ENCODE data around the gene ATF7.
"Not testable (repeated sequence)": the region's sequence is repeated elsewhere in the genome, so short reads cannot be mapped to it uniquely, and the experiment has no call there.

ATF7 gene

GRCh38 chr12:53568809-53569557 lies 57.2 kb downstream of the ATF7 start:
- no peak for TF ChIP-seq CTCF (IDR thresholded peaks at IDR 0.05; ENCODE audit: insufficient read depth, low read length, poor library complexity, severe bottlenecking)
- DNase-seq (ENCODE audit: extremely low read depth, insufficient read length) = no peak
- Histone ChIP-seq H3K36me3 (ENCODE audit: control insufficient read depth, insufficient read depth, low read length) (no peaks in the 10 kb centered on the region), H3K4me3 (replicated peaks; ENCODE audit: low read depth, low read length) (no peak overlapping the region), H3K27me3 (replicated peaks; ENCODE audit: control insufficient read depth, insufficient read depth, low read length) (no peaks in the 10 kb centered on the region)

- Histone ChIP-seq H3K27me3 (replicated peaks; ENCODE audit: control insufficient read depth, insufficient read depth, low read length) (no peaks in the 10 kb centered on the region), H3K4me3 (replicated peaks; ENCODE audit: low read depth, low read length) (no peak overlapping the region), H3K36me3 (ENCODE audit: control insufficient read depth, insufficient read depth, low read length) (no peaks in the 10 kb centered on the region)
- no peak for DNase-seq (ENCODE audit: extremely low read depth, insufficient read length)
- no peak for TF ChIP-seq CTCF (IDR thresholded peaks at IDR 0.05; ENCODE audit: insufficient read depth, low read length, poor library complexity, severe bottlenecking)
Measured at GRCh38 chr12:53567961-53568808, 58.0 kb downstream of the ATF7 start.

GRCh38 chr12:53565376-53565775 lies 60.8 kb downstream of the ATF7 start:
- DNase-seq (ENCODE audit: extremely low read depth, insufficient read length); H3K27me3 ChIP-seq (replicated peaks; ENCODE audit: control insufficient read depth, insufficient read depth, low read length); H3K4me3 ChIP-seq (replicated peaks; ENCODE audit: low read depth, low read length); H3K36me3 ChIP-seq (ENCODE audit: control insufficient read depth, insufficient read depth, low read length): not testable (repeated sequence)

DNA sequence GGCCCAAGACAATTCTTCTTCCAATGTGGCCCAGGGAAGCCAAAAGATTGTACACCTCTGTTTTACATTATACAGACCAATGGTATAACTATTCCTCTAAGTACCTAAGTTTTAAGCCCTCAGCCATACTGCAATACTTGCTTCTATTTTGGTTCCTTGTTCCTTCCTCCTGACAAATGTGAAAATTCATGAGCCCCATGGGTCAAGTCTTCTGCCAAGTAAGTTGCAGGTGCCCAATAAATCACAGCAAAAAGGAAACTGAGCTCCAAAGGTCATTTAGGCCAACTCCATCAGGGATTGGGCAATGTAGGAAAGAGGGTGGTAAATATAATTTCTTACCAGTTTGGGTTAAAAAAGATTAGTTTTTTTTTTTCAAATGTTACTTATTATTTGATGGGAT lies 61.2 kb downstream of the ATF7 start:
- TF ChIP-seq CTCF (IDR thresholded peaks at IDR 0.05; ENCODE audit: insufficient read depth, low read length, poor library complexity, severe bottlenecking) = no peak
- no peak for DNase-seq (ENCODE audit: extremely low read depth, insufficient read length)
- no peaks in the 10 kb centered on the region for H3K27me3 ChIP-seq (replicated peaks; ENCODE audit: control insufficient read depth, insufficient read depth, low read length)
- no peak overlapping the region for H3K4me3 ChIP-seq (replicated peaks; ENCODE audit: low read depth, low read length)
- H3K36me3 ChIP-seq (ENCODE audit: control insufficient read depth, insufficient read depth, low read length) = no peaks in the 10 kb centered on the region

- H3K4me3 ChIP-seq (replicated peaks; ENCODE audit: low read depth, low read length) = no peak overlapping the region
- no peak for TF ChIP-seq CTCF (IDR thresholded peaks at IDR 0.05; ENCODE audit: insufficient read depth, low read length, poor library complexity, severe bottlenecking)
- no peak for DNase-seq (ENCODE audit: extremely low read depth, insufficient read length)
- H3K36me3 ChIP-seq (ENCODE audit: control insufficient read depth, insufficient read depth, low read length) = no peaks in the 10 kb centered on the region
- no peaks in the 10 kb centered on the region for H3K27me3 ChIP-seq (replicated peaks; ENCODE audit: control insufficient read depth, insufficient read depth, low read length)
Measured at GRCh38 chr12:53564278-53564677, 61.9 kb downstream of the ATF7 start.

GRCh38 chr12:53563452-53564028 lies 62.6 kb downstream of the ATF7 start:
- no peak overlapping the region for H3K4me3 ChIP-seq (replicated peaks; ENCODE audit: low read depth, low read length)
- no peaks in the 10 kb centered on the region for H3K36me3 ChIP-seq (ENCODE audit: control insufficient read depth, insufficient read depth, low read length)
- TF ChIP-seq CTCF (IDR thresholded peaks at IDR 0.05; ENCODE audit: insufficient read depth, low read length, poor library complexity, severe bottlenecking) = no peak
- H3K27me3 ChIP-seq (replicated peaks; ENCODE audit: control insufficient read depth, insufficient read depth, low read length) = no peaks in the 10 kb centered on the region
- no peak for DNase-seq (ENCODE audit: extremely low read depth, insufficient read length)
